ENCODE measurements around the gene MFSD1. TPM values are rescaled to one million over a fixed set of nuclear protein-coding genes. Genes with fewer than 3 reads are reported as not detected.

Gene MFSD1
- total RNA-seq, 1 donor from 2014 or later, result 30.5 TPM

DNA sequence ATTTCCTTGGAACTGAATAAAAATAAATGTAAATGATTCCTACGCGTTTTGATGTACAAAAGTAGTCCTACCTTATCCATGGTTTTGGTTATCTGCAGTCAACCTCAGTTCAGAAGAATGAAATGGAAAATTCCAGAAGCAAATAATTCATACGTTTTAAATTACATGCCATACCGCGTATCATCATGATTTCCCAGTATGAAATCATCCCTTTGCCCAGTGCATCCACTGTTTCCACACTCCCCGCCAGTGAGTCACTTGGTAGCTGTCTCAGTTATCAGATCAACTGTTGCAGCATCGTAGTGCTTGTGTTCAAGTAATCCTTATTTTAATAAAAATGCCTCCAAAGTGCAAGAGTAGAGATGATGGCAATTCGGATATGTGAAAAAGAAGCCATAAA, 9.1 kb upstream of the MFSD1 start:
- Mint-ChIP-seq H3K4me1 (ENCODE audit: unreplicated experiment) (peaks cover 8% of the 10 kb centered on the region), H3K36me3 (no peaks in the 10 kb centered on the region), H3K4me3 (no peak overlapping the region), H3K9me3 (peaks cover 4% of the 10 kb centered on the region), H3K27ac (no peak overlapping the region), H3K27me3 (peaks cover 14% of the 10 kb centered on the region)
- TF ChIP-seq, protein P1, sequence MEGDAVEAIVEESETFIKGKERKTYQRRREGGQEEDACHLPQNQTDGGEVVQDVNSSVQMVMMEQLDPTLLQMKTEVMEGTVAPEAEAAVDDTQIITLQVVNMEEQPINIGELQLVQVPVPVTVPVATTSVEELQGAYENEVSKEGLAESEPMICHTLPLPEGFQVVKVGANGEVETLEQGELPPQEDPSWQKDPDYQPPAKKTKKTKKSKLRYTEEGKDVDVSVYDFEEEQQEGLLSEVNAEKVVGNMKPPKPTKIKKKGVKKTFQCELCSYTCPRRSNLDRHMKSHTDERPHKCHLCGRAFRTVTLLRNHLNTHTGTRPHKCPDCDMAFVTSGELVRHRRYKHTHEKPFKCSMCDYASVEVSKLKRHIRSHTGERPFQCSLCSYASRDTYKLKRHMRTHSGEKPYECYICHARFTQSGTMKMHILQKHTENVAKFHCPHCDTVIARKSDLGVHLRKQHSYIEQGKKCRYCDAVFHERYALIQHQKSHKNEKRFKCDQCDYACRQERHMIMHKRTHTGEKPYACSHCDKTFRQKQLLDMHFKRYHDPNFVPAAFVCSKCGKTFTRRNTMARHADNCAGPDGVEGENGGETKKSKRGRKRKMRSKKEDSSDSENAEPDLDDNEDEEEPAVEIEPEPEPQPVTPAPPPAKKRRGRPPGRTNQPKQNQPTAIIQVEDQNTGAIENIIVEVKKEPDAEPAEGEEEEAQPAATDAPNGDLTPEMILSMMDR (conservative IDR thresholded peaks at IDR 0.05), result no peak
- no peak for DNase-seq (ENCODE audit: extremely low spot score, unreplicated experiment)

DNA sequence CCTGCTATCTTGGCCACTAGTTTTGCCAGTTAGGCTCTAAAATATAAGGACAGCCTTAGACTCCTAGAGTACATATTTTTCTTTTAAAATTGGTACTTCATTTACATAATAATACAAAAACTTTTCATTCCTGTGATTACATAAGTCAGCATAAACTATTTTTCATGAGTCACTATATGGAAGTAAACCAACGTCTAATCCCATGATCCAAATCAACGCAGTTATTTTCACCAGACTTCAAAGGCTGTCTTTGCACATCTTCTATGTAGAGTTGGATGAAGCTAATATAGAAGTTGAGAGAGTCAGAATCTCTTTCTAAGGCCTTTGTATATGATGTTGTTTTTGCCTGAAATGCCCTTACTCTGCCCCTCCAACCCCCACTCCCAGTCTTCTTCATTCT, 7.6 kb upstream of the MFSD1 start:
- Mint-ChIP-seq H3K4me3 (no peak overlapping the region), H3K27ac (no peak overlapping the region)

DNA sequence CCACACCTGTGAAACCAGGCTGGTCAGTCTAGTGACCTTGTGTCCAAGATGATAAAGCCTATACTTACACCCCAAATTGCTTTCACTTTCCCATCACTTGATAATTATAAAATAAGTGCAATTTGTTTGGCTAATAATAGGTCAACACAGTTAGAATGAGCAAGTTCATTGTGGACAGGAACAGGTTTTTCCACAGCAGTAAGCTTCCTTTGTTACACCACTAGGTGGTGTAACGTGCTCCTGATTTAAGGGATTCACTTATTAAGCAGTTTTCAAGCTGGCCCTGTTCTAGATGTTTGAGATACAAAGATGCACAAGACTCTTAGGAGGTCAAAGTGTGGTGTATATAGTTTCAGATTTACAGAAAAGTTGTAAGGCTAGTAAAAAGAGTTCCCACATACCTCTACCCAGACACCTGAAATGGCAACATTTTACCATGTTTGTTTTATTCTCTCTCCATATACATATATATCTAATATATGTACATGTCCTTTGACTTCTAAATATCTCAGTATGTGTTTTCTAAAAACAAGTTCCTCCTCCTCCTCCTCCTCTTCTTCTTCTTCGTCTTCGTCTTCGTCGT, 6.8 kb upstream of the MFSD1 start:
- no peak for DNase-seq (ENCODE audit: extremely low spot score, unreplicated experiment)
- Mint-ChIP-seq H3K27me3 (peaks cover 20% of the 10 kb centered on the region), H3K4me3 (no peak overlapping the region), H3K4me1 (ENCODE audit: unreplicated experiment) (peaks cover 5% of the 10 kb centered on the region), H3K27ac (no peak overlapping the region), H3K36me3 (no peaks in the 10 kb centered on the region), H3K9me3 (peaks cover 4% of the 10 kb centered on the region)
- TF ChIP-seq, protein P1 (conservative IDR thresholded peaks at IDR 0.05), result peak; percentile 76

More for the DNA sequence above, 7.6 kb upstream of the MFSD1 start:
- Mint-ChIP-seq H3K9me3 (peaks cover 4% of the 10 kb centered on the region), H3K4me1 (ENCODE audit: unreplicated experiment) (peaks cover 8% of the 10 kb centered on the region), H3K36me3 (no peaks in the 10 kb centered on the region), H3K27me3 (peaks cover 20% of the 10 kb centered on the region)
- TF ChIP-seq, protein P1 (conservative IDR thresholded peaks at IDR 0.05), result no peak
- DNase-seq (ENCODE audit: extremely low spot score, unreplicated experiment), result no peak

DNA sequence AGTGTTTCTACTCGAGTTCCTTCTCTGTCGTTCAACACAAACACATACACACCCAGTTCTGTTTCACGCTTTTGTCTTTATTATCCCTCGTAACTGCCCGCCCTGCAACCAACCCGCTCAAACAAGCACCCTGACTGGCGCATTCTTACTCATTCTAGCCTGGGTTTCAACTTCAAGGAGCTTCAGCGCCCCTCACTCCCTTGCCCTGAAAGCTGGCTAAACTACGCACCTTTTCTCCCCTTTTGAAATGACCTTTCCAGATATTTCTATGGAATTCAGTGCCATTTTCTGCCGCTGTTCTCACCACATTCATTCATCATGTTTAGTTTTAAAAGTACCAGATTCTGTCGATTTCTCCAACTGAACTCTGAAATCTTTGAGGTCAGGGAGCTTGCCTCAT, 653 bp upstream of the MFSD1 start:
- Mint-ChIP-seq H3K27ac (peak overlapping the region; percentile 76), H3K36me3 (no peaks in the 10 kb centered on the region), H3K27me3 (peaks cover 14% of the 10 kb centered on the region), H3K4me3 (peak overlapping the region; percentile 91), H3K4me1 (ENCODE audit: unreplicated experiment) (peaks cover 11% of the 10 kb centered on the region), H3K9me3 (no peaks in the 10 kb centered on the region)
- no peak for DNase-seq (ENCODE audit: extremely low spot score, unreplicated experiment)
- TF ChIP-seq, protein P1 (conservative IDR thresholded peaks at IDR 0.05), result no peak

DNA sequence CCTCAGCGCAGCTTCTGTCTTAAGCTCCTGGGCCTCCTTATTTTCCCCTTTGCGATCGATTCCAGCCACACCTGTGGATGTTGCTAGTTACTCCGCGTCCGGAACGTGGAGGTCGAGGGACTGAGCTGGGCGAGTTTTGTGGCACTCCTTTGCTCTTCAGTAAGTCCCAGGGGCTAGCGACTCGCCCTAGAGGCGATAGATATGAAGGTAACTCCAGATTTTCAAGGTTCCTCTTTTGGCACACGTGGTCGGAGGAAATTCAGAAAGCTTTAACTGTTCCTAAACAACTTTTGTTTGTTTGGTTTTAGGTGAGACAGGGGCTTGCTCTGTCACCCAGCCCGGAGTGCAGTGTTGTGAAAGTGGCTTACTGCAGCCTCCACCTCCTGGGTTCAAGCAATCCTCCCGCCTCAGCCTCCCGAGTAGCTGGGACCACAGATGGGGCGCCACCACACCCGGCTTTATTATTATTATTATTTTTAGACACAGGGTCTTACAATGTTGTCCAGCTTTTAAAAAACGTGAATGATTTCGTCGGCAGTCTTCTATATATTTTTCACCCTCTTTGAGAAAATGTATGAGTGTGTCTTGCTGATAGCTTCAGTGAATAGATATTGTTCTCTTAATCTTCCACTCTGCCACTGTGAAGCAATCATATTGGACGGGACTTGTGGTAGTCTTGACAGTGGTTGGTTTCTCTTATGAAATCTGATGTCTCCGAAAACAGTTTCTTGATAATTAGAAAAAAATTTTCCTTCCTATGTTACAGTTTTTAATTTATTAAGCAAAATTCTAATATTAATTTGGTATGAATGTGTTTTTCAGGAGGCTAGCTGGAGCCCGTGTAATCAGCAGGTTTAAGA, 785 bp downstream of the MFSD1 start:
- Mint-ChIP-seq H3K4me1 (ENCODE audit: unreplicated experiment) (peaks cover 11% of the 10 kb centered on the region), H3K4me3 (peak overlapping the region; percentile 91), H3K36me3 (no peaks in the 10 kb centered on the region), H3K27ac (peak overlapping the region; percentile 76), H3K27me3 (peaks cover 10% of the 10 kb centered on the region), H3K9me3 (no peaks in the 10 kb centered on the region)
- DNase-seq (ENCODE audit: extremely low spot score, unreplicated experiment), result no peak
- TF ChIP-seq, protein P1 (conservative IDR thresholded peaks at IDR 0.05), result no peak
